Tibial artery (tissue), 4 donors: Measurements from ENCODE around the gene SMIM35.

Source experiments
- DNase-seq, 2 donors: peaks; one replicate each; pipeline ENCODE4 v3.0.0-alpha.2; 2019
- H3K27ac ChIP-seq, 2 donors: fragments of 200-600 bp; sonication (generic) in 1 of 2; 1 replicate in 1 of 2; 2 replicates in 1 of 2; pipeline ENCODE4 v1.5.1; 2018 to 2019; ENCODE audit warnings: mild to moderate bottlenecking in 1 of 2
- H3K27me3 ChIP-seq, 2 donors: fragments of 200-600 bp; sonication (generic) in 1 of 2; one replicate each; pipeline versions ENCODE4 v1.5.1 to v1.6.0; 2016 to 2019
- H3K36me3 ChIP-seq, 3 donors: fragments of 200-600 bp; sonication (generic) in 2 of 3; one replicate each; pipeline ENCODE4 v1.5.1; 2016 to 2019; ENCODE audit warnings: mild to moderate bottlenecking in 2 of 3
- H3K4me1 ChIP-seq, 4 donors: fragments of 200-600 bp; sonication (generic) in 2 of 4; 1 replicate in 3 of 4; 2 replicates in 1 of 4; pipeline ENCODE4 v1.5.1; 2016 to 2019
- H3K4me3 ChIP-seq, 2 donors: fragments of 200-600 bp; sonication (generic) in 1 of 2; 1 replicate in 1 of 2; 2 replicates in 1 of 2; pipeline ENCODE4 v1.5.1; 2018 to 2019; ENCODE audit warnings: mild to moderate bottlenecking in 2 of 2
- H3K9me3 ChIP-seq, 3 donors: fragments of 200-600 bp; sonication (generic) in 1 of 3; one replicate each; pipeline ENCODE4 v1.5.1; 2016 to 2019
- intact Hi-C: fragments of 100-400 bp; cut with DNase I; formaldehyde crosslinking; loops from one replicate; pipeline ENCODE4 v1.15.0; 2023; ENCODE audit warnings: low total_unique reads
- TF ChIP-seq, protein P1 (sequence below), 2 experiments: fragments of 200-600 bp in 1 of 2; fragments of 450-650 bp in 1 of 2; IDR thresholded peaks; one replicate each; pipeline ENCODE4 v1.5.1; 2017 to 2019; ENCODE audit warnings: antibody characterized with exemption in 2 of 2, mild to moderate bottlenecking in 1 of 2, moderate library complexity in 1 of 2

Gene SMIM35

DNA sequence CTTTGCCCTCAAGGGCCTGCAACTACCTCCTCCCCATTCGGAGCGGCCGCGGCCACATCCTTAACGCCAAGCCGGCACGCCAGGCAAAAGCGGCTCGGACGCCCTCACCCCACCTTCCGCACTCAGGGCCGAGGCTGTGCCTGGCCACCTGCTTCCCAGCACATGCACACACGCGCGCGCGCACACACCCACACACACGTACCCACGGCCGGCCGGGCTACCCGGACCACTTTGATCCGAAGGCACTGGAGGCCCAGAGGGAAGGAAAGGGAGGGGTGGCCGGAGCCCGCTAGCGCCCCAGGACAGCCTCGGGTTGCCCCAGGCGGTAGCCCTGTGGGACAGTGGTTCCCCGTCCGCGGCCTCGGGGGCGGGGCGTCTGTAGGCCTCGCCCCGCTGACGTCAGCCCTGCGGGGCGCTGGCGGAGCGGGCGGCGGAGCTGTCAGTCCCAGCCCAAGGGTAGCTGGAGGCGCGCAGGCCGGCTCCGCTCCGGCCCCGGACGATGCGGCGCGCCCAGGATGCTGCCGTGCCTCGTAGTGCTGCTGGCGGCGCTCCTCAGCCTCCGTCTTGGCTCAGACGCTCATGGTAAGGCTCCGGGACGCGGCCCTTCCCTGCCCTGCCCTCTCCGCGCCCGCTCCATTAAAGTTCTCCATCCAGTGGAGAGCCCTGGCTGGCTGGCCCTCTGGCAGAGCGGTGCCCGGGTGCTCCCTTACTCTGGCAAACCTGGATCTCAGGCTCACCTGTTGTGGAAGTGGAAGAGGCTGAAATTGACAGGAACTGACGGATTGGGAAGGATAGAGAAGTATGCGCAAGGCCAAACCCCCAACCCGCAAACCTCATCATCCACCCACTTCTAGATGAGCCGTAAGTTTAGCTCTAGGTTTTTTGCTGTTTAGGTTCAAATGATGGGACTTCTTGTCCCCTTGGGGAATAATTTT, 100.5 kb downstream of the SMIM35 start, which contains the start of gene IL10RA:
Gene IL10RA (plus strand): TSS at position 442 of the 935 bp plus-strand sequence. CDS start 74 bp downstream, at position 516.
- Histone ChIP-seq H3K27ac (peak within 1 kb of the TSS; percentile 46 to 72), H3K36me3 (no peaks in the 10 kb centered on the region), H3K27me3 (peaks cover 0 to 3% of the 10 kb centered on the region in 2 donors), H3K4me1 (peaks cover 0 to 43% (median 12%) of the 10 kb centered on the region in 4 donors), H3K4me3 (peak within 1 kb of the TSS; percentile 49 to 53), H3K9me3 (no peaks in the 10 kb centered on the region)
- intact Hi-C loops, result no loop called here
- TF ChIP-seq, protein P1, sequence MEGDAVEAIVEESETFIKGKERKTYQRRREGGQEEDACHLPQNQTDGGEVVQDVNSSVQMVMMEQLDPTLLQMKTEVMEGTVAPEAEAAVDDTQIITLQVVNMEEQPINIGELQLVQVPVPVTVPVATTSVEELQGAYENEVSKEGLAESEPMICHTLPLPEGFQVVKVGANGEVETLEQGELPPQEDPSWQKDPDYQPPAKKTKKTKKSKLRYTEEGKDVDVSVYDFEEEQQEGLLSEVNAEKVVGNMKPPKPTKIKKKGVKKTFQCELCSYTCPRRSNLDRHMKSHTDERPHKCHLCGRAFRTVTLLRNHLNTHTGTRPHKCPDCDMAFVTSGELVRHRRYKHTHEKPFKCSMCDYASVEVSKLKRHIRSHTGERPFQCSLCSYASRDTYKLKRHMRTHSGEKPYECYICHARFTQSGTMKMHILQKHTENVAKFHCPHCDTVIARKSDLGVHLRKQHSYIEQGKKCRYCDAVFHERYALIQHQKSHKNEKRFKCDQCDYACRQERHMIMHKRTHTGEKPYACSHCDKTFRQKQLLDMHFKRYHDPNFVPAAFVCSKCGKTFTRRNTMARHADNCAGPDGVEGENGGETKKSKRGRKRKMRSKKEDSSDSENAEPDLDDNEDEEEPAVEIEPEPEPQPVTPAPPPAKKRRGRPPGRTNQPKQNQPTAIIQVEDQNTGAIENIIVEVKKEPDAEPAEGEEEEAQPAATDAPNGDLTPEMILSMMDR (IDR thresholded peaks at IDR 0.05), result no peak
- DNase-seq, result peak; percentile 74 to 87

DNA sequence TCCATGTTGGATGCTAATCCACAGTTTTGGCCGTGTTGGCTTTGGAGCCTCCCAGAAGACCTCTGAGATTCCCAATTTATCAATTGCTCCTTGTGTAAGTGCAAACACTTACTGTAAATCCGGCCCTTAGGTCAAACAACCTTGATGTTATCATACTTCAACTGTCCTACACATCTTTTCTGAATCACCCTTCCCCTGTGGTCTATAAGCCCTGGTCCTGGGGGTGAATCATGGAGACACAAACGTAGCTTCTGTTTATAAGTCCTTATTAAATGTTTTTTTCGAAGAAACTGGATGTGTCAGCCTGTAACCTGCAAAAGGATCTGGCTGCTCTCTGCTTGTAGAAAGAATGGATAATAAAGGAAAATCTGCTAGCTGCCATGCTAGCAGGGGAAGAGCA, 102.3 kb downstream of the SMIM35 start:
- peaks cover 0 to 3% of the 10 kb centered on the region in 2 donors for H3K27me3 ChIP-seq
- no peaks in the 10 kb centered on the region for H3K36me3 ChIP-seq
- no peak overlapping the region for H3K27ac ChIP-seq
- intact Hi-C loops, result no loop called here
- no peaks in the 10 kb centered on the region for H3K9me3 ChIP-seq
- peak in 1 of 2 donors; percentile 2 for DNase-seq
- H3K4me3 ChIP-seq, result no peak overlapping the region
- TF ChIP-seq, protein P1 (IDR thresholded peaks at IDR 0.05), result no peak
- H3K4me1 ChIP-seq, result peaks cover 0 to 37% (median 12%) of the 10 kb centered on the region in 4 donors

DNA sequence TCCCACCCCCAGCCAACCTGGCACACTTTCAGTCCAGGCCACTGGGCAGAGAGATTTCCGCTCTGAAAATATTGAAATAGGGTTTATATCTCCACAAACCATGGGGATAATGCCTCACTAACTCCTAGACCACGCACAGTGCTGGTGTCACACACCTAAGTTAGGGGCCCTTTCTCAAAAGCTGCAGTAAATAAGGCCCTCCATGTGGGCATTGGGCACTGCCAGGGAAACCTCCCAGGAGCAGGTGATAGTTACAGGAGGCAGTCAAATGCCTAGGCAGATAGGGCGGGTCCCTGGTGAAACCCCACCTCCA, 103.6 kb downstream of the SMIM35 start:
- Histone ChIP-seq H3K4me1 (peaks cover 0 to 23% (median 12%) of the 10 kb centered on the region in 4 donors), H3K27ac (no peak overlapping the region), H3K27me3 (peaks cover 0 to 1% of the 10 kb centered on the region in 2 donors), H3K36me3 (no peaks in the 10 kb centered on the region), H3K9me3 (no peaks in the 10 kb centered on the region), H3K4me3 (no peak overlapping the region)
- intact Hi-C loops, result no loop called here
- no peak for DNase-seq
- TF ChIP-seq, protein P1 (IDR thresholded peaks at IDR 0.05), result no peak

DNA sequence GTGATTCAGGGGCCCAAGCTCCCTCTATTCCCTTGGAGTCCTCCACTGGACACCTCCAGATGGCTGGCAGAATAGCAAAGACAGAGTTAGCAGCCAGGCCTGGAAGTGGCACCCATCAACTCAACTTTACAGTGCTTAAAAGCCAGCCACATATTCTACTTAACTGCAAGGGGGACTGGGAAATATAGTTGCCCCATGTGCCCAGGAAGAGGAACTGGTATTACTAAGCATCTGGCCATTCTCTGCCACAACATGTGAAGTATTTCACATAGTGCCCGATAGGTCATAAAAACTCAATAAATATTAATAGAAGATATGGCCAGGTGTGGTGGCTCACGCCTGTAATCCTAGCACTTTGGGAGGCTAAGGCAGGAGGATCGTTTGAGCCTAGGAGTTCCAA, 106.0 kb downstream of the SMIM35 start:
- no peaks in the 10 kb centered on the region for H3K9me3 ChIP-seq
- peak in 1 of 2 donors; percentile 14 for DNase-seq
- no peak overlapping the region for H3K4me3 ChIP-seq
- H3K36me3 ChIP-seq, result no peaks in the 10 kb centered on the region
- intact Hi-C loops, result no loop called here
- peaks cover 0 to 4% of the 10 kb centered on the region in 2 donors for H3K27me3 ChIP-seq
- H3K27ac ChIP-seq, result no peak overlapping the region
- peaks cover 0 to 4% (median under 1%) of the 10 kb centered on the region in 4 donors for H3K4me1 ChIP-seq
- TF ChIP-seq, protein P1 (IDR thresholded peaks at IDR 0.05), result no peak

DNA sequence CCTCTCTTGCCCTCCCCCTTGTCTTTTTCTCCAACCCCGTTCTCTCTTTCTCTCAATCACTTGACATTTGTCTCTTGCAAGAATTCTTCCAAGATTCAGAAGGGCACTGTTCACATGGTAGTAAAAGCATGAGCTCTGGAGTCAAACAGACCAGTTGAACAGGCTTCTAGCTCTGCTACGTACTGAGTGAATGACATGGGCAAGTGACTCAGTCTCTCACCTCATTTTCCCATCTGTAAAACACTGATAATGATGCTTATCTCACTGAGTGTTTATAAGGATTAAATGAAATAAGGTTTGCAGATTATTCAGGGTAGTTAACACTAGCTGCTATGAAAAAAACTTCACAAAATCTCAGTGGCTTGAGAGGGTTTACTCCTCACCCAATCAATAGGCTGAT, 106.5 kb downstream of the SMIM35 start:
- no peak for DNase-seq
- no peak overlapping the region for H3K4me3 ChIP-seq
- no peaks in the 10 kb centered on the region for H3K4me1 ChIP-seq
- H3K36me3 ChIP-seq, result no peaks in the 10 kb centered on the region
- no peak overlapping the region for H3K27ac ChIP-seq
- peaks cover 0 to 6% of the 10 kb centered on the region in 2 donors for H3K27me3 ChIP-seq
- no peaks in the 10 kb centered on the region for H3K9me3 ChIP-seq
- TF ChIP-seq, protein P1 (IDR thresholded peaks at IDR 0.05), result no peak
- intact Hi-C loops, result no loop called here
